HepG2 (cell line): ENCODE data around the gene EEIG1. TPM values are rescaled to one million over a fixed set of nuclear protein-coding genes. Genes with fewer than 3 reads are reported as not detected.
A peak's percentile ranks its signal among the peaks of the same experiment; 100 is the strongest.

Source experiments
- CBX1 ChIP-seq: IDR thresholded peaks from one replicate; pipeline ENCODE4 v1.6.1; 2016; ENCODE audit warnings: antibody characterized with exemption, low read depth
- ERF ChIP-seq: IDR thresholded peaks from 2 replicates; pipeline ENCODE4 v1.6.1; 2018; ENCODE audit warnings: missing biosample characterization, missing genetic modification reagents
- GABPB1 ChIP-seq: IDR thresholded peaks from 2 replicates; pipeline ENCODE4 v1.6.1; 2016; ENCODE audit warnings: mild to moderate bottlenecking, missing genetic modification reagents, moderate library complexity, missing compliant biosample characterization
- GATAD2A ChIP-seq: IDR thresholded peaks from 2 replicates; pipeline ENCODE4 v1.6.1; 2016
- HNF4G ChIP-seq, 2 experiments: sonication (generic) in 1 of 2; formaldehyde crosslinking in 1 of 2; IDR thresholded peaks; 2 replicates each; pipeline versions ENCODE4 v1.4.0 to v1.6.1; 2011 to 2020; ENCODE audit warnings: borderline replicate concordance in 2 of 2, low read depth in 2 of 2, mild to moderate bottlenecking in 2 of 2, low read length in 1 of 2, missing genetic modification reagents in 1 of 2, moderate library complexity in 1 of 2
- KDM1A ChIP-seq: IDR thresholded peaks from 2 replicates; pipeline ENCODE4 v1.6.1; 2016; ENCODE audit warnings: missing compliant biosample characterization
- KDM2A ChIP-seq: sonication (generic); formaldehyde crosslinking; IDR thresholded peaks from 2 replicates; pipeline ENCODE4 v1.4.0; 2020; ENCODE audit warnings: low read depth, missing genetic modification reagents, borderline replicate concordance
- KDM5A ChIP-seq: fragments of 200-600 bp; sonication (generic); IDR thresholded peaks from 2 replicates; pipeline ENCODE4 v1.7.0; 2018; ENCODE audit warnings: antibody characterized with exemption, mild to moderate bottlenecking, low read length, borderline replicate concordance
- KLF16 ChIP-seq, 2 experiments: sonication (generic) in 1 of 2; formaldehyde crosslinking in 1 of 2; IDR thresholded peaks; 2 replicates each; pipeline versions ENCODE4 v1.6.1 to v1.8.0; 2016 to 2023; ENCODE audit warnings: missing genetic modification reagents in 2 of 2, missing compliant biosample characterization in 1 of 2
- KMT2B ChIP-seq: IDR thresholded peaks from 2 replicates; pipeline ENCODE4 v1.6.1; 2016; ENCODE audit warnings: missing genetic modification reagents, missing compliant biosample characterization
- LCORL ChIP-seq, 2 experiments: fragments of 450-650 bp in 1 of 2; sonication (generic) in 1 of 2; formaldehyde crosslinking in 1 of 2; IDR thresholded peaks; 2 replicates each; pipeline versions ENCODE4 v1.5.0 to v1.6.1; 2017 to 2020; ENCODE audit warnings: antibody characterized with exemption in 1 of 2, missing genetic modification reagents in 1 of 2
- NFATC3 ChIP-seq: sonication (generic); formaldehyde crosslinking; IDR thresholded peaks from 2 replicates; pipeline ENCODE4 v1.5.1; 2020; ENCODE audit warnings: mild to moderate bottlenecking, missing genetic modification reagents
- SPEN ChIP-seq: sonication (generic); formaldehyde crosslinking; IDR thresholded peaks from 2 replicates; pipeline ENCODE4 v1.5.1; 2020; ENCODE audit warnings: low read depth, mild to moderate bottlenecking, missing genetic modification reagents
- STAT5B ChIP-seq: sonication (generic); formaldehyde crosslinking; IDR thresholded peaks from 2 replicates; pipeline ENCODE4 v1.4.0; 2020; ENCODE audit warnings: missing genetic modification reagents
- TFE3 ChIP-seq: IDR thresholded peaks from 2 replicates; pipeline ENCODE4 v1.6.1; 2016
- YEATS4 ChIP-seq: sonication (generic); formaldehyde crosslinking; IDR thresholded peaks from 2 replicates; pipeline ENCODE4 v1.4.0; 2020; ENCODE audit warnings: missing genetic modification reagents, borderline replicate concordance
- ZFX ChIP-seq: sonication (generic); formaldehyde crosslinking; IDR thresholded peaks from 2 replicates; pipeline ENCODE4 v1.4.0; 2020; ENCODE audit warnings: mild to moderate bottlenecking, low read depth, missing genetic modification reagents, moderate library complexity
- ZNF430 ChIP-seq: sonication (generic); formaldehyde crosslinking; IDR thresholded peaks from 2 replicates; pipeline ENCODE4 v1.9.0; 2021; ENCODE audit warnings: mild to moderate bottlenecking, missing genetic modification reagents
- ZNF441 ChIP-seq: sonication (generic); formaldehyde crosslinking; IDR thresholded peaks from 2 replicates; pipeline ENCODE4 v1.7.0; 2021; ENCODE audit warnings: missing genetic modification reagents, borderline replicate concordance
- ZNF672 ChIP-seq: sonication (generic); formaldehyde crosslinking; IDR thresholded peaks from 2 replicates; pipeline ENCODE4 v1.8.1; 2022; ENCODE audit warnings: missing genetic modification reagents
- ZNF776 ChIP-seq: sonication (generic); formaldehyde crosslinking; IDR thresholded peaks from 2 replicates; pipeline ENCODE4 v1.4.0; 2020; ENCODE audit warnings: mild to moderate bottlenecking, missing genetic modification reagents
- ZNF781 ChIP-seq: sonication (generic); formaldehyde crosslinking; IDR thresholded peaks from 2 replicates; pipeline ENCODE4 v1.5.1; 2020; ENCODE audit warnings: borderline replicate concordance, mild to moderate bottlenecking, missing genetic modification reagents; ENCODE audit errors: not compliant biosample characterization
- ZSCAN31 ChIP-seq: sonication (generic); formaldehyde crosslinking; IDR thresholded peaks from 2 replicates; pipeline ENCODE4 v1.5.0; 2020; ENCODE audit warnings: low read depth, mild to moderate bottlenecking, missing genetic modification reagents
- ZXDC ChIP-seq: sonication (generic); formaldehyde crosslinking; IDR thresholded peaks from 2 replicates; pipeline ENCODE4 v1.5.0; 2020; ENCODE audit warnings: mild to moderate bottlenecking, missing genetic modification reagents
- polyA plus RNA-seq, 8 experiments: library from polyadenylated mRNA; depleted of rRNA in 3 of 8; stranded (reverse) in 7 of 8; unstranded in 1 of 8; fragments of >200 nt; fragmentation: Illumina TruSeq in 4 of 8; extraction: Trizol in 4 of 8; gene quantifications; 2 replicates each; pipeline versions ENCODE4 v1.2.1 to v1.2.3, GENCODE V29; 2011 to 2016; ENCODE audit warnings: low read depth in 4 of 8, missing spikeins in 1 of 8, mixed read lengths in 1 of 8; ENCODE audit not compliant: insufficient read depth in 1 of 8
- total RNA-seq, 5 experiments: library from RNA; depleted of rRNA; stranded (reverse); fragments of >200 nt; fragmentation: Illumina TruSeq; extraction: Trizol; gene quantifications; 2 replicates each; pipeline ENCODE4 v1.2.3, GENCODE V29; 2016; ENCODE audit warnings: low read depth in 1 of 5

EEIG1 gene
- total and polyA plus RNA-seq, 2 of the 13 experiments (the other 11 are each of a cell fraction or from before 2014, with no cell fraction given), result 16.6 to 25.2 TPM

GRCh38 chr9:127937388-127938297 lies 43.1 kb downstream of the EEIG1 start, which contains the start of gene DPM2 (continued):
- TF ChIP-seq ERF (CRISPR knock-in tag) (peak; percentile 70; the same call in 1 of the 2 replicates), GABPB1 (CRISPR knock-in tag) (peak; percentile 99), ZNF430 (CRISPR knock-in tag) (no peak), NFATC3 (peak; percentile 29; the same call in 1 of the 2 replicates), KMT2B (CRISPR knock-in tag) (peak; percentile 65), ZNF776 (CRISPR knock-in tag) (no peak), GATAD2A (CRISPR knock-in tag) (peak; percentile 38), KDM2A (CRISPR knock-in tag) (peak; percentile 99), SPEN (peak; percentile 55; the same call in 1 of the 2 replicates), ZXDC (CRISPR knock-in tag) (peak; percentile 75; the same call in 1 of the 2 replicates), KDM1A (CRISPR knock-in tag) (no peak), HNF4G (IDR thresholded peaks at IDR 0.05; ENCODE audit: borderline replicate concordance, low read depth, low read length) (no peak), HNF4G (CRISPR knock-in tag; IDR thresholded peaks at IDR 0.05; ENCODE audit: borderline replicate concordance, low read depth) (peak; percentile 14; the same call in 1 of the 2 replicates), KDM5A (peak; percentile 56; the same call in 1 of the 2 replicates), ZNF781 (CRISPR knock-in tag) (peak; percentile 63), TFE3 (CRISPR knock-in tag) (no peak), ZSCAN31 (CRISPR knock-in tag) (peak; percentile 60), ZNF672 (CRISPR knock-in tag) (no peak), CBX1 (peak; percentile 75), KLF16 (CRISPR knock-in tag; IDR thresholded peaks at IDR 0.05) (peak in 1 of 2 experiments; percentile 83; a peak in 2 of 4 replicates), YEATS4 (CRISPR knock-in tag) (peak; percentile 59; the same call in 1 of the 2 replicates), ZFX (CRISPR knock-in tag) (peak; percentile 91), STAT5B (CRISPR knock-in tag) (no peak), LCORL (IDR thresholded peaks at IDR 0.05) (no peak), LCORL (CRISPR knock-in tag; IDR thresholded peaks at IDR 0.05) (peak; percentile 64; the same call in 1 of the 2 replicates), ZNF441 (CRISPR knock-in tag) (peak; percentile 63; the same call in 1 of the 2 replicates)
